GM18502 (cell line): ENCODE results near the gene FKBP2.
"Not testable (repeated sequence)": the region's sequence is repeated elsewhere in the genome, so short reads cannot be mapped to it uniquely, and the experiment has no call there.

Experiments
- ATAC-seq: cut with Tn5 transposase; IDR thresholded peaks from one replicate; pipeline ENCODE4 v1.9.1; 2021; ENCODE audit warnings: mild to moderate bottlenecking; ENCODE audit not compliant: unreplicated experiment, poor library complexity

The FKBP2 gene

GRCh38 chr11:64232182-64232966, 8.5 kb upstream of the FKBP2 start:
- no peak for ATAC-seq

GRCh38 chr11:64232967-64233315, 8.0 kb upstream of the FKBP2 start:
- ATAC-seq, result no peak

- ATAC-seq, result peak; percentile 37
Measured at GRCh38 chr11:64233913-64234586, 6.8 kb upstream of the FKBP2 start, which contains the start of gene VEGFB. Gene VEGFB, plus strand, starts transcription at chr11:64234584. Its CDS starts 250 bp downstream, at chr11:64234834.

GRCh38 chr11:64234647-64235379, 6.1 kb upstream of the FKBP2 start:
- peak; percentile 27 for ATAC-seq

- no peak for ATAC-seq
Measured at GRCh38 chr11:64235437-64236161, 5.3 kb upstream of the FKBP2 start.

GRCh38 chr11:64237484-64237951, 3.4 kb upstream of the FKBP2 start:
- no peak for ATAC-seq

GRCh38 chr11:64238076-64238475, 2.8 kb upstream of the FKBP2 start:
- no peak for ATAC-seq

- ATAC-seq, result no peak
Measured at GRCh38 chr11:64238999-64239398, 1.9 kb upstream of the FKBP2 start.

- peak; percentile 9 for ATAC-seq
Measured at GRCh38 chr11:64239662-64240434, 1.0 kb upstream of the FKBP2 start.

GRCh38 chr11:64241241-64241490, 271 bp downstream of the FKBP2 start:
- peak; percentile 60 for ATAC-seq

GRCh38 chr11:64241491-64242374, 838 bp downstream of the FKBP2 start:
- peak; percentile 58 for ATAC-seq

- no peak for ATAC-seq
Measured at GRCh38 chr11:64243236-64243854, 2.5 kb downstream of the FKBP2 start.

GRCh38 chr11:64244107-64244506, 3.2 kb downstream of the FKBP2 start:
- no peak for ATAC-seq

- ATAC-seq, result no peak
Measured at GRCh38 chr11:64244966-64245365, 4.1 kb downstream of the FKBP2 start.

GRCh38 chr11:64245401-64245796, 4.5 kb downstream of the FKBP2 start:
- ATAC-seq, result no peak

GRCh38 chr11:64245797-64246620, 5.1 kb downstream of the FKBP2 start:
- no peak for ATAC-seq

GRCh38 chr11:64246621-64246870, 5.7 kb downstream of the FKBP2 start:
- ATAC-seq, result not testable (repeated sequence)
